HG03460 (cell line): ENCODE measurements around the gene POLD3.

ENCODE experiments used
- ATAC-seq: cut with Tn5 transposase; IDR thresholded peaks from one replicate; pipeline ENCODE4 v1.9.1; 2021; ENCODE audit not compliant: unreplicated experiment

Gene POLD3

GRCh38 chr11:74686792-74687191 is 94.4 kb downstream of the POLD3 start:
- ATAC-seq, result no peak

GRCh38 chr11:74687237-74688023 is 95.0 kb downstream of the POLD3 start:
- ATAC-seq, result no peak

DNA sequence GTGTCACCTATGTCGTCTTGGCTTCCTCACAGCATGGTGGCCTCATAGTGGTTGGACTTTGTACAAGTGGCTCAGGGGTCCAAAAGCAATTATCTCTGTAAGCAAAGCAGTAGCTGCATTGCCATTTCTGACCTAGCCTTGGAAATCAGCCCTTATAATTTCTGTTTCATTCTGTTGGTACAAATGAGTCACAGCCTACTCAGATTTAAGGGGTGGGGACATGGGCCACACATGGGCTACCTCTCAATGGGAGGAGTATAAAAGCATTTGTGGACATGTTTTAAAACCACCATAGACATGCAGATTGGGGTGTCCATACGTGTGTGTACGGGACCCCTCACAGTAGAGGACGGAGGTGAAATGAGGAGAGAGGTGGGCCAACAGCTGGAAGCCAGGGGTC is 97.3 kb downstream of the POLD3 start:
- no peak for ATAC-seq

GRCh38 chr11:74691755-74692154 is 99.4 kb downstream of the POLD3 start:
- ATAC-seq, result no peak
